22Rv1 (cell line): ENCODE data around the gene OR4M1.
A peak's percentile ranks its signal among the peaks of the same experiment; 100 is the strongest.
"Not testable (repeated sequence)": the region's sequence is repeated elsewhere in the genome, so short reads cannot be mapped to it uniquely, and the experiment has no call there.

Source experiments
- H3K27ac ChIP-seq: fragments of 450-650 bp; 2 replicates; pipeline ENCODE4 v1.5.1; 2017
- ZFX ChIP-seq: fragments of 450-650 bp; IDR thresholded peaks from 2 replicates; pipeline ENCODE4 v1.6.1; 2017; ENCODE audit warnings: antibody characterized with exemption, borderline replicate concordance
- TF ChIP-seq, protein P1 (sequence below): fragments of 450-650 bp; IDR thresholded peaks from 2 replicates; pipeline ENCODE4 v1.5.1; 2017; ENCODE audit warnings: mild to moderate bottlenecking

The OR4M1 gene

DNA sequence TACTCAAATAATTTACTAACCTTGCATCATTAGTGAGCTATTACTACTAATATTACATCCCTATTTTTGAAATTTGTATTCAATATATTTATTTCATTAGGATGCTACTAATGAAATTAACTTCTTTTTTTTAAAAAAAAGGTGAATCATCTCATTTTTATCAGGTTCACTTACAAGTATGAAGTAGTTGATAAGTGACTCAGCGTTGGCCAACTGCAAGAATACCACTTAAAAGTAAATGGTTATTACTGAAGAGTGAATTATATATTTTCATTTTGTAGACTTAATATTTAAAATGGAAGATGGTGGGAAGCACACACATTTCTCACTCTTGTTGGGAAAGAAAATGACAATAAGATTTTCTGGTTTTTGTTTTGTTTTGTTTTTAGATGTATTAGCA is 49.9 kb downstream of the OR4M1 start:
- no peak for TF ChIP-seq ZFX
- TF ChIP-seq, protein P1, sequence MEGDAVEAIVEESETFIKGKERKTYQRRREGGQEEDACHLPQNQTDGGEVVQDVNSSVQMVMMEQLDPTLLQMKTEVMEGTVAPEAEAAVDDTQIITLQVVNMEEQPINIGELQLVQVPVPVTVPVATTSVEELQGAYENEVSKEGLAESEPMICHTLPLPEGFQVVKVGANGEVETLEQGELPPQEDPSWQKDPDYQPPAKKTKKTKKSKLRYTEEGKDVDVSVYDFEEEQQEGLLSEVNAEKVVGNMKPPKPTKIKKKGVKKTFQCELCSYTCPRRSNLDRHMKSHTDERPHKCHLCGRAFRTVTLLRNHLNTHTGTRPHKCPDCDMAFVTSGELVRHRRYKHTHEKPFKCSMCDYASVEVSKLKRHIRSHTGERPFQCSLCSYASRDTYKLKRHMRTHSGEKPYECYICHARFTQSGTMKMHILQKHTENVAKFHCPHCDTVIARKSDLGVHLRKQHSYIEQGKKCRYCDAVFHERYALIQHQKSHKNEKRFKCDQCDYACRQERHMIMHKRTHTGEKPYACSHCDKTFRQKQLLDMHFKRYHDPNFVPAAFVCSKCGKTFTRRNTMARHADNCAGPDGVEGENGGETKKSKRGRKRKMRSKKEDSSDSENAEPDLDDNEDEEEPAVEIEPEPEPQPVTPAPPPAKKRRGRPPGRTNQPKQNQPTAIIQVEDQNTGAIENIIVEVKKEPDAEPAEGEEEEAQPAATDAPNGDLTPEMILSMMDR, result no peak
- H3K27ac ChIP-seq, result no peak overlapping the region

DNA sequence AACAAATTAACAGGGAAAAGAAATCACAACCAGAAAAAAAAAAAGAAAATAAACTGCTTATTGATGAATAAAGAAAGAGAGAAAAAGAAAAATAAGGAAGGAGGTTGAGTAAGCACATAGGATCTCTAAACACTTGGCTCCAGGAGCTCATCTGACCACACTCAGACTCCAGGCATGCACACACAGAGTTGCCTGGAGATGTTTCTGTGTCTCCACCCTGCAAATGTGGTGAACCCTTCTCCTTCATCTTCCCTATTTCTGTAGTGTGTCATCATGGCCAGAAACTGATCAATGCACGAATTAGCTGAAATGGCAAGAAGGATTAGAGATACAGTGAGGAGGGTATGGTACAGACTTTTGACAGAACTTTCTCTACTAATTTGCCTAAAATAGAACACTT is 50.5 kb downstream of the OR4M1 start:
- TF ChIP-seq, protein P1, result no peak
- no peak for TF ChIP-seq ZFX
- no peak overlapping the region for H3K27ac ChIP-seq

DNA sequence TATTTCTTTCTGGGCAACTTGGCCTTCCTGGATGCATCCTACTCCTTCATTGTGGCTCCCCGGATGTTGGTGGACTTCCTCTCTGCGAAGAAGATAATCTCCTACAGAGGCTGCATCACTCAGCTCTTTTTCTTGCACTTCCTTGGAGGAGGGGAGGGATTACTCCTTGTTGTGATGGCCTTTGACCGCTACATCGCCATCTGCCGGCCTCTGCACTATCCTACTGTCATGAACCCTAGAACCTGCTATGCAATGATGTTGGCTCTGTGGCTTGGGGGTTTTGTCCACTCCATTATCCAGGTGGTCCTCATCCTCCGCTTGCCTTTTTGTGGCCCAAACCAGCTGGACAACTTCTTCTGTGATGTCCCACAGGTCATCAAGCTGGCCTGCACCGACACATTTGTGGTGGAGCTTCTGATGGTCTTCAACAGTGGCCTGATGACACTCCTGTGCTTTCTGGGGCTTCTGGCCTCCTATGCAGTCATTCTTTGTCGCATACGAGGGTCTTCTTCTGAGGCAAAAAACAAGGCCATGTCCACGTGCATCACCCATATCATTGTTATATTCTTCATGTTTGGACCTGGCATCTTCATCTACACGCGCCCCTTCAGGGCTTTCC is 54.4 kb downstream of the OR4M1 start:
- not testable (repeated sequence) for H3K27ac ChIP-seq
- TF ChIP-seq, protein P1, result peak; percentile 47

DNA sequence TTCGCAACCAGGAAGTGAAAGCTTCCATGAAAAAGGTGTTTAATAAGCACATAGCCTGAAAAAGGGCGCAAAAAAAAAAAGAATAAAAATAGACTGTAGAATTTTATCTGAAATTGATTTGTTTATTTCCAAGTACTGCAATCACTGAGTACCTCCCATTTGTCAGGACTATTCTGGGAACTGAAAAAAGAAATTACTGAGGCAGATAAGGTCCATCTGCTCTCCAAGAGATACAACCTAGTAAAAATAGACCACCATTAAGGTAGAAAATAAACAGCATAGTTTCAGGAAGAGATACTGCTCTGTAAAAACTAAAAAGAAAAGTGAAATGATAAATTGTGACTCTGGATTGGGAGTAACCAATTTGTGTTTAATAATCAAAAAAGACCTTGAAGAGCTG is 55.0 kb downstream of the OR4M1 start:
- no peak overlapping the region for H3K27ac ChIP-seq
- TF ChIP-seq ZFX, result no peak
- TF ChIP-seq, protein P1, result no peak
